Activated T-helper 2 cell treated with anti-CD3 and anti-CD28 coated beads, Interferon-gamma antibody, Interleukin-2, Interleukin-4, amounts not matched to agents 10 μg/mL and 5 μg/mL and 100 μg/mL, durations not matched to agents 14 hours and 24 hours and 36 hours (primary cell): ENCODE data around the gene SRGAP2C. TPM values are rescaled to one million over a fixed set of nuclear protein-coding genes. Genes with fewer than 3 reads are reported as not detected.
"Not testable (repeated sequence)": the region's sequence is repeated elsewhere in the genome, so short reads cannot be mapped to it uniquely, and the experiment has no call there.

Experiments
- DNase-seq: peaks from one replicate; pipeline ENCODE4 v3.0.0; 2021; ENCODE audit warnings: low spot score
- H3K27ac Mint-ChIP-seq: one replicate; pipeline ENCODE4 v1.8.0; 2021; ENCODE audit warnings: mixed read lengths
- H3K27me3 Mint-ChIP-seq: one replicate; pipeline ENCODE4 v1.8.0; 2021; ENCODE audit warnings: low read depth, mixed read lengths
- H3K36me3 Mint-ChIP-seq: one replicate; pipeline ENCODE4 v1.8.0; 2021; ENCODE audit warnings: low read depth, mixed read lengths
- H3K4me1 Mint-ChIP-seq: one replicate; pipeline ENCODE4 v1.8.0; 2021; ENCODE audit warnings: low read depth, mixed read lengths
- H3K4me3 Mint-ChIP-seq: one replicate; pipeline ENCODE4 v1.8.0; 2021; ENCODE audit warnings: low read depth, mild to moderate bottlenecking, moderate library complexity, mixed read lengths
- H3K9me3 Mint-ChIP-seq: one replicate; pipeline ENCODE4 v1.8.0; 2021; ENCODE audit warnings: mixed read lengths
- intact Hi-C: fragments of 100-400 bp; cut with micrococcal nuclease; formaldehyde crosslinking; loops from one replicate; pipeline ENCODE4 v1.15.1; 2023
- total RNA-seq: library from RNA; stranded (reverse); gene quantifications from 2 replicates; pipeline ENCODE4 v1.2.3, GENCODE V29; 2022

The SRGAP2C gene
- total RNA-seq, 1 donor from 2014 or later, result 51.6 TPM

GRCh38 chr1:121281480-121281879 lies 96.7 kb downstream of the SRGAP2C start:
- H3K4me1 Mint-ChIP-seq, DNase-seq, H3K36me3 Mint-ChIP-seq, H3K4me3 Mint-ChIP-seq, H3K9me3 Mint-ChIP-seq, H3K27me3 Mint-ChIP-seq, intact Hi-C loops, H3K27ac Mint-ChIP-seq: not testable (repeated sequence)

GRCh38 chr1:121283587-121284180 lies 98.9 kb downstream of the SRGAP2C start:
- H3K4me1 Mint-ChIP-seq, H3K27ac Mint-ChIP-seq, intact Hi-C loops, H3K27me3 Mint-ChIP-seq, H3K36me3 Mint-ChIP-seq, H3K9me3 Mint-ChIP-seq, H3K4me3 Mint-ChIP-seq, DNase-seq: not testable (repeated sequence)

- H3K4me1 Mint-ChIP-seq, H3K4me3 Mint-ChIP-seq, H3K9me3 Mint-ChIP-seq, H3K27me3 Mint-ChIP-seq, H3K27ac Mint-ChIP-seq, intact Hi-C loops, DNase-seq: not testable (repeated sequence)
- peaks cover 10% of the 10 kb centered on the region for H3K36me3 Mint-ChIP-seq
Observed at GRCh38 chr1:121292590-121292989, 107.8 kb downstream of the SRGAP2C start.

GRCh38 chr1:121293263-121294204 lies 108.8 kb downstream of the SRGAP2C start:
- H3K27me3 Mint-ChIP-seq, DNase-seq, H3K4me1 Mint-ChIP-seq, intact Hi-C loops, H3K27ac Mint-ChIP-seq, H3K36me3 Mint-ChIP-seq, H3K9me3 Mint-ChIP-seq, H3K4me3 Mint-ChIP-seq: not testable (repeated sequence)

GRCh38 chr1:121294205-121294570 lies 109.4 kb downstream of the SRGAP2C start:
- H3K36me3 Mint-ChIP-seq, H3K9me3 Mint-ChIP-seq, H3K4me1 Mint-ChIP-seq, DNase-seq, H3K27me3 Mint-ChIP-seq, H3K27ac Mint-ChIP-seq, intact Hi-C loops, H3K4me3 Mint-ChIP-seq: not testable (repeated sequence)

- H3K36me3 Mint-ChIP-seq, H3K27me3 Mint-ChIP-seq, intact Hi-C loops, DNase-seq, H3K9me3 Mint-ChIP-seq, H3K27ac Mint-ChIP-seq, H3K4me3 Mint-ChIP-seq, H3K4me1 Mint-ChIP-seq: not testable (repeated sequence)
Observed at GRCh38 chr1:121296563-121296962, 111.8 kb downstream of the SRGAP2C start.

- H3K27ac Mint-ChIP-seq, DNase-seq, H3K27me3 Mint-ChIP-seq, H3K9me3 Mint-ChIP-seq, intact Hi-C loops, H3K4me1 Mint-ChIP-seq, H3K4me3 Mint-ChIP-seq, H3K36me3 Mint-ChIP-seq: not testable (repeated sequence)
Observed at GRCh38 chr1:121298529-121298928, 113.8 kb downstream of the SRGAP2C start.

- H3K36me3 Mint-ChIP-seq, result not testable (repeated sequence)
Observed at GRCh38 chr1:121299514-121300149, 114.9 kb downstream of the SRGAP2C start.

GRCh38 chr1:121301876-121302275 lies 117.1 kb downstream of the SRGAP2C start:
- H3K4me3 Mint-ChIP-seq, H3K27ac Mint-ChIP-seq, intact Hi-C loops, H3K27me3 Mint-ChIP-seq, H3K4me1 Mint-ChIP-seq, DNase-seq, H3K9me3 Mint-ChIP-seq, H3K36me3 Mint-ChIP-seq: not testable (repeated sequence)

More at GRCh38 chr1:121299514-121300149, 114.9 kb downstream of the SRGAP2C start:
- H3K9me3 Mint-ChIP-seq, H3K27me3 Mint-ChIP-seq, DNase-seq, H3K4me3 Mint-ChIP-seq, H3K4me1 Mint-ChIP-seq, intact Hi-C loops, H3K27ac Mint-ChIP-seq: not testable (repeated sequence)

GRCh38 chr1:121307759-121308158 lies 123.0 kb downstream of the SRGAP2C start:
- DNase-seq, intact Hi-C loops, H3K9me3 Mint-ChIP-seq, H3K4me3 Mint-ChIP-seq, H3K36me3 Mint-ChIP-seq, H3K4me1 Mint-ChIP-seq, H3K27ac Mint-ChIP-seq, H3K27me3 Mint-ChIP-seq: not testable (repeated sequence)

- H3K36me3 Mint-ChIP-seq, H3K4me3 Mint-ChIP-seq, intact Hi-C loops, DNase-seq, H3K4me1 Mint-ChIP-seq, H3K9me3 Mint-ChIP-seq, H3K27me3 Mint-ChIP-seq, H3K27ac Mint-ChIP-seq: not testable (repeated sequence)
Observed at GRCh38 chr1:121315509-121315908, 130.7 kb downstream of the SRGAP2C start.

- H3K4me1 Mint-ChIP-seq, H3K27ac Mint-ChIP-seq, H3K9me3 Mint-ChIP-seq, intact Hi-C loops, H3K27me3 Mint-ChIP-seq, DNase-seq, H3K36me3 Mint-ChIP-seq, H3K4me3 Mint-ChIP-seq: not testable (repeated sequence)
Observed at GRCh38 chr1:121316081-121316480, 131.3 kb downstream of the SRGAP2C start.
